Keratinocyte (primary cell): ENCODE data around the gene JPT1. TPM values are rescaled to one million over a fixed set of nuclear protein-coding genes. Genes with fewer than 3 reads are reported as not detected.

Experiments
- DNase-seq: peaks from one replicate; pipeline ENCODE4 v3.0.0-alpha.2; 2011; ENCODE audit warnings: low read depth, missing footprints, low spot score
- FAIRE-seq: peaks from 2 replicates; lab custom pipeline; 2011; peaks lifted over from hg19 to GRCh38; lab: Jason Lieb, UNC
- H2AFZ ChIP-seq: 2 replicates; pipeline ENCODE4 v1.6.0; 2012; ENCODE audit warnings: low read length, control low read depth, inconsistent platforms; ENCODE audit not compliant: control insufficient read depth
- H3K27ac ChIP-seq: 2 replicates; pipeline ENCODE4 v1.5.1; 2011; ENCODE audit warnings: low read length; ENCODE audit not compliant: control insufficient read depth, insufficient read depth
- H3K27me3 ChIP-seq: 3 replicates; pipeline ENCODE4 v1.6.0; 2011; ENCODE audit warnings: low read length; ENCODE audit not compliant: control insufficient read depth, insufficient read depth; ENCODE audit errors: extremely low read depth
- H3K36me3 ChIP-seq, 2 experiments: 2 replicates in 1 of 2; 3 replicates in 1 of 2; pipeline ENCODE4 v1.5.1; 2011; ENCODE audit warnings: low read length in 2 of 2, mild to moderate bottlenecking in 1 of 2; ENCODE audit not compliant: control insufficient read depth in 2 of 2, insufficient read depth in 2 of 2; ENCODE audit errors: extremely low read depth in 1 of 2
- H3K4me1 ChIP-seq: 3 replicates; pipeline ENCODE4 v1.5.1; 2011; ENCODE audit warnings: low read length; ENCODE audit not compliant: control insufficient read depth, insufficient read depth; ENCODE audit errors: extremely low read depth
- H3K4me2 ChIP-seq: 3 replicates; pipeline ENCODE4 v1.6.0; 2011; ENCODE audit warnings: low read depth, low read length; ENCODE audit not compliant: control insufficient read depth, insufficient read depth; ENCODE audit errors: extremely low read depth
- H3K4me3 ChIP-seq, 3 experiments: fragments of 200-600 bp in 1 of 3; sonication (generic) in 1 of 3; 2 replicates in 2 of 3; 3 replicates in 1 of 3; pipeline ENCODE4 v1.5.1; 2011 to 2016; ENCODE audit warnings: low read length in 3 of 3, mild to moderate bottlenecking in 3 of 3, control low read depth in 2 of 3, inconsistent platforms in 1 of 3, low read depth in 1 of 3, mixed read lengths in 1 of 3, mixed run types in 1 of 3, moderate library complexity in 1 of 3; ENCODE audit not compliant: control insufficient read depth in 2 of 3, insufficient read depth in 2 of 3; ENCODE audit errors: extremely low read depth in 1 of 3
- H3K79me2 ChIP-seq: 2 replicates; pipeline ENCODE4 v1.6.0; 2012; ENCODE audit warnings: low read length; ENCODE audit not compliant: control insufficient read depth, insufficient read depth
- H3K9ac ChIP-seq: 3 replicates; pipeline ENCODE4 v1.6.0; 2011; ENCODE audit warnings: low read length; ENCODE audit not compliant: control insufficient read depth, insufficient read depth; ENCODE audit errors: extremely low read depth
- H3K9me1 ChIP-seq: 3 replicates; pipeline ENCODE4 v1.6.0; 2011; ENCODE audit warnings: low read length; ENCODE audit not compliant: control insufficient read depth, insufficient read depth; ENCODE audit errors: extremely low read depth
- H3K9me3 ChIP-seq: 2 replicates; pipeline ENCODE4 v1.5.1; 2012; ENCODE audit warnings: low read depth, low read length; ENCODE audit not compliant: control insufficient read depth
- H4K20me1 ChIP-seq: 3 replicates; pipeline ENCODE4 v1.6.0; 2011; ENCODE audit warnings: low read length; ENCODE audit not compliant: control insufficient read depth, insufficient read depth; ENCODE audit errors: extremely low read depth
- CTCF ChIP-seq, 3 experiments: IDR thresholded peaks in 1 of 3; conservative IDR thresholded peaks in 1 of 3; optimal IDR thresholded peaks in 1 of 3; 2 replicates in 2 of 3; 3 replicates in 1 of 3; pipeline versions ENCODE3 to v1.5.1; 2011; ENCODE audit warnings: low read length in 3 of 3, mild to moderate bottlenecking in 3 of 3, moderate library complexity in 2 of 3, control low read depth in 1 of 3, inconsistent platforms in 1 of 3; ENCODE audit not compliant: insufficient read depth in 2 of 3; ENCODE audit errors: extremely low read depth in 1 of 3
- EZH2 ChIP-seq: IDR thresholded peaks from one replicate; pipeline ENCODE4 v1.6.1; 2012; ENCODE audit warnings: inconsistent platforms, mild to moderate bottlenecking, low read length, moderate library complexity
- dilution Hi-C: fragments of 300-500 bp; cut with MboI; formaldehyde crosslinking; loops from one replicate; pipeline ENCODE4 v1.7.0; 2020; ENCODE audit warnings: low sequenced_read_pairs; ENCODE audit not compliant: extremely low pct_ligation_motif_present
- polyA plus RNA-seq, 5 experiments: library from polyadenylated mRNA; depleted of rRNA in 3 of 5; stranded (reverse) in 3 of 5; stranded (forward) in 1 of 5; unstranded in 1 of 5; fragments of >200 nt; gene quantifications; 1 replicate in 1 of 5; 2 replicates in 3 of 5; 3 replicates in 1 of 5; pipeline versions ENCODE4 v1.2.1 to v1.2.3, GENCODE V29; 2011 to 2012; ENCODE audit warnings: missing spikeins in 2 of 5, low read depth in 1 of 5, low replicate concordance in 1 of 5

Gene JPT1
- polyA plus RNA-seq, 1 donor (not counting 4 experiments of a cell fraction or from before 2014, with no cell fraction given) = 142 TPM

GRCh38 chr17:75108193-75108592 is 46.1 kb downstream of the JPT1 start:
- no peak overlapping the region for H2AFZ ChIP-seq
- no peak for TF ChIP-seq CTCF (optimal IDR thresholded peaks at IDR 0.05 in 1 of 3, IDR thresholded peaks at IDR 0.05 in 1 of 3, conservative IDR thresholded peaks at IDR 0.05 in 1 of 3; ENCODE audit: extremely low read depth in 1 of 3, insufficient read depth in 2 of 3, low read length in 3 of 3)
- TF ChIP-seq EZH2 = no peak
- H3K9me3 ChIP-seq = no peaks in the 10 kb centered on the region
- DNase-seq = no peak
- H3K9me1 ChIP-seq = no peaks in the 10 kb centered on the region
- H3K36me3 ChIP-seq = no peaks in the 10 kb centered on the region
- H4K20me1 ChIP-seq = no peaks in the 10 kb centered on the region
- no peak overlapping the region for H3K27ac ChIP-seq
- dilution Hi-C loops = no loop called here
- no peaks in the 10 kb centered on the region for H3K27me3 ChIP-seq
- no peaks in the 10 kb centered on the region for H3K79me2 ChIP-seq
- no peak overlapping the region for H3K4me2 ChIP-seq
- no peak for FAIRE-seq
- H3K4me1 ChIP-seq = no peaks in the 10 kb centered on the region
- H3K9ac ChIP-seq = no peak overlapping the region
- H3K4me3 ChIP-seq = no peak overlapping the region

DNA sequence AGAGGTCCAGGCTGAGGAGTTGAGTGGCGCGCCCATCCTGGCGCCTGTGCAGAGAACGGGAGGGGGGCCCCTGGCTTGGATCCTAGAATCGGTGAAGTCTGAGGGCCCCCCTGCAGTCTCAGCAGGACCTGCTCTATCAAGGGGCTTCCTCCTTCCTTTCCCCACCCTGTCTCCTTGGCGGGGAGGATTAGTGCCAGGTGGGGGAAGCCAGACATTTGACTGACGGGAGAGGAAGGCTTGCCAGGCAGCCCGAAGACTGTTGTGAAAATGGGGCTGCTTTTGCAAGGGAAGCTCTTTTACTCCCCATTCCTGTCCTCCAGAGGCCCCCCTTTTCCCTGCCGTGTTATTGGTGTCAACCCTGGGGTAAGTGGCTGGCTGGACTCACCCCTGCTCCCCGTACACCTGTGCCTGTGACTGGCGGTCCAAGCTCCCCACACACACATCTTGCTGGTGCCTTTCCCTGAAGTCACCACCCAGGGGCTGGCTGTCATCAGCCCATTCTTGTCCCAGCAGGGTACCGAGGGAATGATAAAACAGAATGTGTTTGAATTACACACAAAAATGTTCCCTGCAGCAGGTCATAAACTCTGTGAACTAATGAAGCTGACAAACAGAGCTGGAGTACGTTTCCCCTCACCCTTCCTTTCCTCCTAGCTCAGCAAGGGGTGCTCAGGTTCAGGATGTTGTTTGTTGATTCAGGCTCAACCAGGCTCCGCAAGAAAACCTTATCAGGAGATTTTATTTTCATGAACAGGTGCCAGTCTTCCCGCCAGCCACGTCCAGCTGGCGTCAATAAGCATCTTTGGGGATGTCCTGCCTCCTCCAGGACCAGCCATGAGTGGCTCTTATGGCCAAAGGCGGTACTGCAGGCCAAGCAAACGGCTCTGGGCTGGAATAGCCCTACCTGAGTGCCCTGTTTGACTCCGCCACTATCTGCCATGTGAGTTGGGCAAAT is 48.9 kb downstream of the JPT1 start:
- peaks cover 0 to 3% of the 10 kb centered on the region in 2 experiments for H3K36me3 ChIP-seq
- H3K9ac ChIP-seq = no peak overlapping the region
- no peaks in the 10 kb centered on the region for H3K79me2 ChIP-seq
- no peak overlapping the region for H3K4me3 ChIP-seq
- no peaks in the 10 kb centered on the region for H3K9me3 ChIP-seq
- H3K27me3 ChIP-seq = no peaks in the 10 kb centered on the region
- no peaks in the 10 kb centered on the region for H4K20me1 ChIP-seq
- TF ChIP-seq EZH2 (no peak), CTCF (optimal IDR thresholded peaks at IDR 0.05 in 1 of 3, IDR thresholded peaks at IDR 0.05 in 1 of 3, conservative IDR thresholded peaks at IDR 0.05 in 1 of 3; ENCODE audit: extremely low read depth in 1 of 3, insufficient read depth in 2 of 3, low read length in 3 of 3) (peak; percentile 69 to 80 (median 79))
- no peaks in the 10 kb centered on the region for H3K9me1 ChIP-seq
- FAIRE-seq = no peak
- no peak overlapping the region for H3K27ac ChIP-seq
- no peaks in the 10 kb centered on the region for H3K4me1 ChIP-seq
- no peak for DNase-seq
- H2AFZ ChIP-seq = no peak overlapping the region
- dilution Hi-C loops = no loop called here
- H3K4me2 ChIP-seq = no peak overlapping the region
